Fibroblast of lung (primary cell): ENCODE results near the gene TBL3.

Experiments used
- CTCF ChIP-seq, 2 donors: IDR thresholded peaks in 1 of 2; conservative IDR thresholded peaks in 1 of 2; 1 replicate in 1 of 2; 2 replicates in 1 of 2; pipeline ENCODE4 v1.5.1; 2011 to 2012; ENCODE audit warnings: low read length in 2 of 2, control low read depth in 1 of 2, inconsistent platforms in 1 of 2, low read depth in 1 of 2, mild to moderate bottlenecking in 1 of 2
- EZH2 ChIP-seq: IDR thresholded peaks from 2 replicates; pipeline ENCODE4 v1.5.1; 2012; ENCODE audit warnings: low read length, control low read depth, mild to moderate bottlenecking; ENCODE audit errors: missing control alignments

GRCh38 chr16:1980030-1980769, 8.3 kb downstream of the TBL3 start:
- TF ChIP-seq CTCF (conservative IDR thresholded peaks at IDR 0.05 in 1 of 2, IDR thresholded peaks at IDR 0.05 in 1 of 2; ENCODE audit: low read depth in 1 of 2, low read length in 2 of 2) (no peak), EZH2 (peak; percentile 71)
